ENCODE measurements around the gene KYNU. TPM values are rescaled to one million over a fixed set of nuclear protein-coding genes. Genes with fewer than 3 reads are reported as not detected.

KYNU gene
- total and polyA plus RNA-seq, 4 experiments from 2014 or later: 0.73 to 1.3 (median 0.85) TPM; not detected in 1

DNA sequence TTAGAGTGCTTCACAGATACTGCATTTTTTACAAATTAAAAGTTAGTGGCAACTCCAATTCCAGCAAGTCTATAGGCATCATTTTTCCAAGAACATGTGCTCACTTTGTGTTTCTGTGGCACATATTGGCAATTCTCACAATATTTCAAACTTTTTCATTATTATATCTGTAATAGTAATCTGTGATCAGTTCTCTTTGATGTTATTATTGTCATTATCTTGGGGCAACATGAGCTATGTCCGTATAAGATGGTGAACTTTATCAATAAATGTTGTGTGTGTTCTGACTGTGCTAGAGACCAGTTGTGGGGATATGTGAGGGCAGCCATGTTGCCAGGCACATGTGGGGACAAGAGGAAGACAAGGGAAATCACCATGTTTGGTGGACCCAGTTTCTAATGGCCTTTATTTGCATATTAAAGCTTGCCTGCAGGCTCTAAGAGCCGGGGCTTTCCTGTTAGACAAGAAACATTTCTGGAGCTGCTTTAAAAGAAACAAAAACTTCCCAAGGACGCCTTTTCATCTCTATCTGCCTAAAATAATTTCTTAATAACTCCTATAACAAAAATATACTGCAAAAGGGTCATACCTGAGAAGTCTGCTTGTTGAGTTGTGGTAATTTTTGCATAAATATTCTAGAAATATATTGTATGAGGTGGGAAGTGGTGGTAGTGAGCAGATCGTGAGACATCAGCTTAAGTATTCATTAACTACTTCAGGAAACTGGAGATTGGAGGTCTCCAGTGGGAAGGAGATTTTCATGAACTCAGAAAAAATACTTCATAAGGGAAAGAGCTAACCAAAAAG is 37.2 kb downstream of the KYNU start:
- intact Hi-C loops (cut with micrococcal nuclease): no loop called here
- Histone ChIP-seq H3K9me3 (ENCODE audit: control insufficient read depth in 1 of 2, low read length in 2 of 2) (no peaks in the 10 kb centered on the region), H3K27me3 (ENCODE audit: insufficient read depth, low read length) (no peaks in the 10 kb centered on the region), H3K36me3 (ENCODE audit: insufficient read depth, low read length) (no peaks in the 10 kb centered on the region), H3K27ac (ENCODE audit: low read depth, low read length) (no peak overlapping the region), H3K4me1 (ENCODE audit: insufficient read depth, low read length) (no peaks in the 10 kb centered on the region), H3K4me3 (ENCODE audit: low read length in 2 of 2) (no peak overlapping the region)
- POLR2A ChIA-PET (ENCODE audit: partially characterized antibody): no interaction called here
- no peak for DNase-seq
- H3K9me3 Mint-ChIP-seq: peaks cover 0 to 13% (median 0%) of the 10 kb centered on the region in 8 donors
- CTCF ChIA-PET (ENCODE audit: partially characterized antibody): no interaction called here
- no peaks in the 10 kb centered on the region for H3K36me3 Mint-ChIP-seq
- no peak overlapping the region for H3K4me3 Mint-ChIP-seq
- H3K27ac Mint-ChIP-seq: no peak overlapping the region
- H3K4me1 Mint-ChIP-seq: no peaks in the 10 kb centered on the region
- peaks cover 5 to 9% of the 10 kb centered on the region in 2 donors for H3K27me3 Mint-ChIP-seq

DNA sequence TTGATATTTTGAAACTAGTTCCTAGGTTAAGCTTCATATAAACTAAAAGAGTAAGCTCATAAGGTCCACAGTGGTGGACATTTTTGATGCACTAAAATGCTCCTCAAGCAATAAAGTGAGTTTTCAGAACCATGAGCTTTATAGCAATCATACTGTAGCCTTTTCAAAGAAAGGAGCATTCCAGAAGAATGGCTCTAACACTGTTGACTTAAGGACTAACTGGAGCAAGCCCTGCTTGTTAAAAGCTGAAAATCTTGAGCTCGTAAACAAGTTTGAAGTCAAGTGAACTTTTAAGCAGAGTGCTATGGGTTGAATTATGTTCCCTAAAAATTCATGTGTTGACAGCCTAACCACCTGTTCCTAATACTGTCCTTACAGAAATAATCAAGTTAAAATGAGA is 38.0 kb downstream of the KYNU start:
- no peaks in the 10 kb centered on the region for H3K9me3 ChIP-seq (ENCODE audit: control insufficient read depth in 1 of 2, low read length in 2 of 2)
- H3K27me3 ChIP-seq (ENCODE audit: insufficient read depth, low read length): no peaks in the 10 kb centered on the region
- H3K4me3 ChIP-seq (ENCODE audit: low read length in 2 of 2): no peak overlapping the region
- peaks cover 5 to 9% of the 10 kb centered on the region in 2 donors for H3K27me3 Mint-ChIP-seq
- H3K4me1 ChIP-seq (ENCODE audit: insufficient read depth, low read length): no peaks in the 10 kb centered on the region
- intact Hi-C loops (cut with micrococcal nuclease): no loop called here
- no peak overlapping the region for H3K4me3 Mint-ChIP-seq
- DNase-seq: no peak
- H3K27ac ChIP-seq (ENCODE audit: low read depth, low read length): no peak overlapping the region
- POLR2A ChIA-PET (ENCODE audit: partially characterized antibody): no interaction called here
- H3K27ac Mint-ChIP-seq: no peak overlapping the region
- no peaks in the 10 kb centered on the region for H3K36me3 ChIP-seq (ENCODE audit: insufficient read depth, low read length)
- H3K36me3 Mint-ChIP-seq: no peaks in the 10 kb centered on the region
- CTCF ChIA-PET (ENCODE audit: partially characterized antibody): no interaction called here
- no peaks in the 10 kb centered on the region for H3K4me1 Mint-ChIP-seq
- H3K9me3 Mint-ChIP-seq: peaks cover 0 to 13% (median 0%) of the 10 kb centered on the region in 8 donors

DNA sequence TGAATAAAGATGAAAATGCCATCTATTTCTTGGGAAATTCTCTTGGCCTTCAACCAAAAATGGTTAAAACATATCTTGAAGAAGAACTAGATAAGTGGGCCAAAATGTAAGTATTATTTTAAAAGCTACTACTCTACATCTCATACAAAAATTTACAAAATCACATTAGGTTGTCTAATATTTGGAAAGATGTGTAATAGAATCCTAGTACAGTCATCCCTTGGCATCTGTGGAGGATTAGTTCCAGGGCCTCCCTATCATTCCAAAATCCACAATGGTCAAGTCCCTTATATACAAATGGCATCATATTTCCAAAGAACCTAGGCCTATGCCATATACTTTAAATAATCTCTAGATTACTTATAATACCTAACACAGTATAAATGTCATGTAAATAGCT is 41.2 kb downstream of the KYNU start:
- DNase-seq: no peak
- intact Hi-C loops (cut with micrococcal nuclease): no loop called here
- Mint-ChIP-seq H3K27ac (no peak overlapping the region), H3K36me3 (no peaks in the 10 kb centered on the region), H3K9me3 (peaks cover 0 to 6% (median 0%) of the 10 kb centered on the region in 8 donors), H3K4me1 (no peaks in the 10 kb centered on the region), H3K4me3 (no peak overlapping the region), H3K27me3 (peaks cover 2 to 11% of the 10 kb centered on the region in 2 donors)
- no peaks in the 10 kb centered on the region for H3K4me1 ChIP-seq (ENCODE audit: insufficient read depth, low read length)
- no peak overlapping the region for H3K27ac ChIP-seq (ENCODE audit: low read depth, low read length)
- no peak overlapping the region for H3K4me3 ChIP-seq (ENCODE audit: low read length in 2 of 2)
- H3K9me3 ChIP-seq (ENCODE audit: control insufficient read depth in 1 of 2, low read length in 2 of 2): no peaks in the 10 kb centered on the region
- no peaks in the 10 kb centered on the region for H3K36me3 ChIP-seq (ENCODE audit: insufficient read depth, low read length)
- CTCF ChIA-PET (ENCODE audit: partially characterized antibody): no interaction called here
- POLR2A ChIA-PET (ENCODE audit: partially characterized antibody): no interaction called here
- H3K27me3 ChIP-seq (ENCODE audit: insufficient read depth, low read length): no peaks in the 10 kb centered on the region

DNA sequence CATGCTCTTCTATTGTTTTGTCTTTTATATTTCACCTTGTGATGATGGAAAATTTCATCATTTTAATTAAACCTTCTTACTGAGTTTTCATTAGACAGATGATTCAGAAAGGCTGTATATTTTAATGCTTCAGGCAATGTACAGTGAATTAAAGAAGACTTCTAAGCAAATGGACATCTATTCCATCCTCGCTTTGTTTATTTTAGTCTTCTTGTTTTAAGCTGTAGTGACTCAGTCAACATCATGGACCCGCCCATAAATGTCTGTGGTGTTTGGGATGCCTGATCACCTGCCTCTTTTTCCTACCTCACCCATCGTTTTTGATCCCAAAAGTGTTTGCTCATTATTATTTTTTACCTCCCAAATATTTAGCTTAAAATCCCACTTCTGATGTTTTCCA is 43.1 kb downstream of the KYNU start:
- DNase-seq: no peak
- intact Hi-C loops (cut with micrococcal nuclease): no loop called here
- Histone ChIP-seq H3K27me3 (ENCODE audit: insufficient read depth, low read length) (no peaks in the 10 kb centered on the region), H3K27ac (ENCODE audit: low read depth, low read length) (no peak overlapping the region), H3K36me3 (ENCODE audit: insufficient read depth, low read length) (no peaks in the 10 kb centered on the region), H3K4me1 (ENCODE audit: insufficient read depth, low read length) (no peaks in the 10 kb centered on the region), H3K4me3 (ENCODE audit: low read length in 2 of 2) (no peak overlapping the region), H3K9me3 (ENCODE audit: control insufficient read depth in 1 of 2, low read length in 2 of 2) (no peaks in the 10 kb centered on the region)
- CTCF ChIA-PET (ENCODE audit: partially characterized antibody): no interaction called here
- H3K4me1 Mint-ChIP-seq: no peaks in the 10 kb centered on the region
- POLR2A ChIA-PET (ENCODE audit: partially characterized antibody): no interaction called here
- H3K27me3 Mint-ChIP-seq: peaks cover 0 to 7% of the 10 kb centered on the region in 2 donors
- H3K27ac Mint-ChIP-seq: no peak overlapping the region
- H3K4me3 Mint-ChIP-seq: no peak overlapping the region
- no peaks in the 10 kb centered on the region for H3K36me3 Mint-ChIP-seq
- H3K9me3 Mint-ChIP-seq: peaks cover 0 to 2% (median 0%) of the 10 kb centered on the region in 8 donors

DNA sequence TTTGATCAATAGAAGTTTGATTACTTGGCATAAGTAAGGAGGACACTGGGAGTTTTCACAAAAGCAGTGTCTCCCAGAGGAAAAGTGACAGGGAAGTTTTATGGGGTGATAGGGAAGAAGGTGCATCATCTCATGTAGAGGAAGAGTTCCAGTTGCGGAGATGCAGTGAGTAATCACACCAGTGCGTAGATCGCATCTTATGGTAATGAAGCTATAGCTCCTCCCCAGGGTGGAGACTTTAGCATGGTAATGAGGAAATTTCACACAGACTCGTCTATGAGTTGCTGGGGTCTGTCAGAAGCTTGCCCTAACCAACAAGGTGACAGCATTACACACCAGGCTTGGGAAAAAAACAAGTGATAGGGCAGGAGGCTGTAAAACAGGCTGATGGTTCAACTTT is 49.0 kb downstream of the KYNU start:
- no peak for DNase-seq
- Histone ChIP-seq H3K27me3 (ENCODE audit: insufficient read depth, low read length) (no peaks in the 10 kb centered on the region), H3K4me1 (ENCODE audit: insufficient read depth, low read length) (no peaks in the 10 kb centered on the region), H3K36me3 (ENCODE audit: insufficient read depth, low read length) (no peaks in the 10 kb centered on the region), H3K27ac (ENCODE audit: low read depth, low read length) (no peak overlapping the region), H3K4me3 (ENCODE audit: low read length in 2 of 2) (no peak overlapping the region), H3K9me3 (ENCODE audit: control insufficient read depth in 1 of 2, low read length in 2 of 2) (no peaks in the 10 kb centered on the region)
- no peak overlapping the region for H3K4me3 Mint-ChIP-seq
- H3K27ac Mint-ChIP-seq: no peak overlapping the region
- intact Hi-C loops (cut with micrococcal nuclease): no loop called here
- no peaks in the 10 kb centered on the region for H3K4me1 Mint-ChIP-seq
- peaks cover 0 to 2% of the 10 kb centered on the region in 2 donors for H3K27me3 Mint-ChIP-seq
- H3K9me3 Mint-ChIP-seq: peaks cover 0 to 2% (median 0%) of the 10 kb centered on the region in 8 donors
- no peaks in the 10 kb centered on the region for H3K36me3 Mint-ChIP-seq
- ChIA-PET POLR2A (ENCODE audit: partially characterized antibody) (no interaction called here), CTCF (ENCODE audit: partially characterized antibody) (no interaction called here)

DNA sequence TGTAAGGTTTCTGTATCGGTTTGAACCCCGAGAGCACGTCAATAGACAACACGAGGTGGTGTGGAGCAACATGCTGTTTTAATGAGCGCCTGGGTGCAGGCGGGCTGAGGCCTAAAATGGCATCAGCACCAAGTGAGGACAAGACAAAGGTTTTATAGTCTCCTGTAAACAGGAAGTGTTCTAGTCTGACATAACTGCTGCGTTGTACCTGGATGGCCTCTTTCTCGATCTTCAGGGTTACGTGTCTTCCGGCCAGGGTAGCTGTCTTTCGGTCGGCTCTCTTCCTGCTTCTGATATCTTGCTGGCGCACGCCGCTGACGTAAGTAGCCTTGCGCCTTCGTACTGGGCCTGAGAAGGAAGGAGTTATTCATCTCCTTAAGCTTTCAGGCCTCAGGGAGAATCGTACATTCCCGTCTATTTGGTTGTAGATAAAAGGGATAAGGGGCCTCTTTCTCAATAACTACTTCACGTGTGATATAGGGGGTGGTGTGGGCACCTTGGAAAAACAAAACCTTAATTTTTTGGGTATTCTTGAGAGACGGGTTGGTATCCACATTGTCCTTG is 53.5 kb downstream of the KYNU start:
- intact Hi-C loops (cut with micrococcal nuclease): no loop called here
- POLR2A ChIA-PET (ENCODE audit: partially characterized antibody): no interaction called here

DNA sequence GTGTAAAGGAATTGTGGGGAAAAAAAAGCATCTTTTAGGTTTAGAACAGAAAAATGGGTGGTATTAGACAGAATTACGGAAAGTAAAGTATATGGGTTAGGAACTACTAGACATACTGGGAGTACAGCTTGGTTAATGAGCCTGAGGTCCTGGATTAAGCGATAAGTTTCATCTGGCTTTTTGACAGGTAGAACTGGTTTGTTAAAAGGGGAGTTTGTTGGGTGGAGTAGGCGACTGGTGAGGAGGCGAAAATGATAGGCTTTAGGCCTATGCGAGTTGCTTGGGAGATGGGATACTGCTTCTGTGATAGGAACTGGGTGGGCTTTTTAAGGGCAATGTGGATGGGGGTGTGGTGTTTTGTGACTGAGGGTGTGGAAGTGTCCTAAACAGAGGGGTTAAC is 56.5 kb downstream of the KYNU start:
- POLR2A ChIA-PET (ENCODE audit: partially characterized antibody): no interaction called here
- no peaks in the 10 kb centered on the region for H3K4me1 ChIP-seq (ENCODE audit: insufficient read depth, low read length)
- no peak overlapping the region for H3K4me3 Mint-ChIP-seq
- no peaks in the 10 kb centered on the region for H3K36me3 ChIP-seq (ENCODE audit: insufficient read depth, low read length)
- CTCF ChIA-PET (ENCODE audit: partially characterized antibody): interaction anchor here (0.9 kb wide), 1 partner anchor 13 kb away, joined by 3 read pairs; no protein-coding TSS in a partner anchor
- no peak overlapping the region for H3K4me3 ChIP-seq (ENCODE audit: low read length in 2 of 2)
- H3K27me3 ChIP-seq (ENCODE audit: insufficient read depth, low read length): no peaks in the 10 kb centered on the region
- H3K27ac Mint-ChIP-seq: no peak overlapping the region
- no peaks in the 10 kb centered on the region for H3K9me3 ChIP-seq (ENCODE audit: control insufficient read depth in 1 of 2, low read length in 2 of 2)
- H3K9me3 Mint-ChIP-seq: no peaks in the 10 kb centered on the region
- H3K27me3 Mint-ChIP-seq: peaks cover 0 to 2% of the 10 kb centered on the region in 2 donors
- H3K36me3 Mint-ChIP-seq: no peaks in the 10 kb centered on the region
- no peak for DNase-seq
- no peaks in the 10 kb centered on the region for H3K4me1 Mint-ChIP-seq
- intact Hi-C loops (cut with micrococcal nuclease): no loop called here
- no peak overlapping the region for H3K27ac ChIP-seq (ENCODE audit: low read depth, low read length)

More for the DNA sequence above, 53.5 kb downstream of the KYNU start:
- Mint-ChIP-seq H3K4me1 (no peaks in the 10 kb centered on the region), H3K9me3 (no peaks in the 10 kb centered on the region), H3K27ac (no peak overlapping the region), H3K27me3 (peaks cover 0 to 2% of the 10 kb centered on the region in 2 donors), H3K36me3 (no peaks in the 10 kb centered on the region), H3K4me3 (no peak overlapping the region)
- DNase-seq: no peak
- Histone ChIP-seq H3K27me3 (ENCODE audit: insufficient read depth, low read length) (no peaks in the 10 kb centered on the region), H3K4me3 (ENCODE audit: low read length in 2 of 2) (no peak overlapping the region), H3K36me3 (ENCODE audit: insufficient read depth, low read length) (no peaks in the 10 kb centered on the region), H3K27ac (ENCODE audit: low read depth, low read length) (no peak overlapping the region), H3K9me3 (ENCODE audit: control insufficient read depth in 1 of 2, low read length in 2 of 2) (no peaks in the 10 kb centered on the region), H3K4me1 (ENCODE audit: insufficient read depth, low read length) (no peaks in the 10 kb centered on the region)
- CTCF ChIA-PET (ENCODE audit: partially characterized antibody): no interaction called here
